ENCODE measurements around the gene PTPRN2.

The PTPRN2 gene

GRCh38 chr7:157513682-157514081, 1073.9 kb downstream of the PTPRN2 start:
- Histone ChIP-seq H3K4me2 (ENCODE audit: insufficient read depth, low read length, poor library complexity, severe bottlenecking) (no peak overlapping the region), H3K4me1 (ENCODE audit: control insufficient read depth in 2 of 2, insufficient read depth in 1 of 2, low read depth in 1 of 2, low read length in 2 of 2) (peaks cover 8 to 9% of the 10 kb centered on the region in 2 donors), H3K18ac (ENCODE audit: low read length) (peak overlapping the region; percentile 89), H4K8ac (ENCODE audit: low read depth, low read length) (no peak overlapping the region), H2BK120ac (ENCODE audit: low read depth, low read length) (no peak overlapping the region), H2AK5ac (ENCODE audit: low read depth, low read length) (peak overlapping the region; percentile 63), H3K27me3 (ENCODE audit: control insufficient read depth in 3 of 3, insufficient read depth in 3 of 3, low read depth in 1 of 3, low read length in 3 of 3) (no peaks in the 10 kb centered on the region), H3K79me1 (ENCODE audit: low read depth, low read length) (peaks cover 1% of the 10 kb centered on the region), H4K91ac (ENCODE audit: low read depth, low read length, poor library complexity) (no peak overlapping the region), H3K4ac (ENCODE audit: low read length) (no peak overlapping the region), H3K9me3 (replicated peaks in 1 of 2; ENCODE audit: control insufficient read depth in 2 of 2, insufficient read depth in 1 of 2, low read depth in 1 of 2, low read length in 2 of 2) (peaks cover 8 to 9% of the 10 kb centered on the region in 2 donors), H3K27ac (replicated peaks; ENCODE audit: low read length) (no peak overlapping the region), H2BK15ac (ENCODE audit: low read length) (no peak overlapping the region), H2AFZ (ENCODE audit: low read length) (no peak overlapping the region), H3K4me3 (ENCODE audit: low read length in 2 of 2) (no peak overlapping the region), H3K14ac (ENCODE audit: low read length) (no peak overlapping the region), H3K36me3 (replicated peaks in 1 of 2; ENCODE audit: control insufficient read depth in 2 of 2, insufficient read depth in 2 of 2, low read length in 2 of 2) (no peaks in the 10 kb centered on the region), H3K9ac (ENCODE audit: low read depth, low read length, poor library complexity) (no peak overlapping the region), H2BK12ac (ENCODE audit: low read length) (no peak overlapping the region), H3K23ac (ENCODE audit: low read depth, low read length, poor library complexity) (no peak overlapping the region), H2BK5ac (ENCODE audit: low read length) (peak overlapping the region; percentile 53)
- DNase-seq (ENCODE audit: low spot score) = no peak
- WGBS, 2 donors (ENCODE audit: extremely low coverage in 2 of 2, insufficient read length in 2 of 2, insufficient replicate concordance in 1 of 2) = no CpG with 5 or more reads among the region's 16 CpGs

- no CpG with 5 or more reads among the region's 18 CpGs for WGBS, 2 donors (ENCODE audit: extremely low coverage in 2 of 2, insufficient read length in 2 of 2, insufficient replicate concordance in 1 of 2)
- no peak overlapping the region for H3K27ac ChIP-seq (replicated peaks; ENCODE audit: low read length)
- H2AK5ac ChIP-seq (ENCODE audit: low read depth, low read length) = peak overlapping the region; percentile 63
- H3K23ac ChIP-seq (ENCODE audit: low read depth, low read length, poor library complexity) = peak overlapping the region; percentile 80
- no peaks in the 10 kb centered on the region for H3K36me3 ChIP-seq (replicated peaks in 1 of 2; ENCODE audit: control insufficient read depth in 2 of 2, insufficient read depth in 2 of 2, low read length in 2 of 2)
- peak overlapping the region; percentile 90 for H3K18ac ChIP-seq (ENCODE audit: low read length)
- H2AFZ ChIP-seq (ENCODE audit: low read length) = no peak overlapping the region
- peak overlapping the region; percentile 53 for H3K4ac ChIP-seq (ENCODE audit: low read length)
- peaks cover 1% of the 10 kb centered on the region for H3K79me1 ChIP-seq (ENCODE audit: low read depth, low read length)
- H3K14ac ChIP-seq (ENCODE audit: low read length) = peak overlapping the region; percentile 71
- H3K27me3 ChIP-seq (ENCODE audit: control insufficient read depth in 3 of 3, insufficient read depth in 3 of 3, low read depth in 1 of 3, low read length in 3 of 3) = no peaks in the 10 kb centered on the region
- H2BK120ac ChIP-seq (ENCODE audit: low read depth, low read length) = peak overlapping the region; percentile 16
- DNase-seq (ENCODE audit: low spot score) = no peak
- H3K4me3 ChIP-seq (ENCODE audit: low read length in 2 of 2) = no peak overlapping the region
- H3K9ac ChIP-seq (ENCODE audit: low read depth, low read length, poor library complexity) = no peak overlapping the region
- peak overlapping the region; percentile 78 for H2BK15ac ChIP-seq (ENCODE audit: low read length)
- H4K91ac ChIP-seq (ENCODE audit: low read depth, low read length, poor library complexity) = no peak overlapping the region
- no peak overlapping the region for H2BK12ac ChIP-seq (ENCODE audit: low read length)
- no peak overlapping the region for H3K4me2 ChIP-seq (ENCODE audit: insufficient read depth, low read length, poor library complexity, severe bottlenecking)
- H3K9me3 ChIP-seq (replicated peaks in 1 of 2; ENCODE audit: control insufficient read depth in 2 of 2, insufficient read depth in 1 of 2, low read depth in 1 of 2, low read length in 2 of 2) = peaks cover 6 to 9% of the 10 kb centered on the region in 2 donors
- H3K4me1 ChIP-seq (ENCODE audit: control insufficient read depth in 2 of 2, insufficient read depth in 1 of 2, low read depth in 1 of 2, low read length in 2 of 2) = peaks cover 5% of the 10 kb centered on the region in 2 donors
- no peak overlapping the region for H4K8ac ChIP-seq (ENCODE audit: low read depth, low read length)
- H2BK5ac ChIP-seq (ENCODE audit: low read length) = peak overlapping the region; percentile 53
These were observed 1074.4 kb downstream of the PTPRN2 start for GRCh38 chr7:157513162-157513621.

- H3K36me3 ChIP-seq (replicated peaks in 1 of 2; ENCODE audit: control insufficient read depth in 2 of 2, insufficient read depth in 2 of 2, low read length in 2 of 2) = no peaks in the 10 kb centered on the region
- H3K4me2 ChIP-seq (ENCODE audit: insufficient read depth, low read length, poor library complexity, severe bottlenecking) = no peak overlapping the region
- H2BK12ac ChIP-seq (ENCODE audit: low read length) = no peak overlapping the region
- DNase-seq (ENCODE audit: low spot score) = no peak
- H4K8ac ChIP-seq (ENCODE audit: low read depth, low read length) = no peak overlapping the region
- no peak overlapping the region for H3K27ac ChIP-seq (replicated peaks; ENCODE audit: low read length)
- no peak overlapping the region for H3K18ac ChIP-seq (ENCODE audit: low read length)
- H4K91ac ChIP-seq (ENCODE audit: low read depth, low read length, poor library complexity) = no peak overlapping the region
- no peak overlapping the region for H3K23ac ChIP-seq (ENCODE audit: low read depth, low read length, poor library complexity)
- no peaks in the 10 kb centered on the region for H3K79me1 ChIP-seq (ENCODE audit: low read depth, low read length)
- H3K9me3 ChIP-seq (replicated peaks in 1 of 2; ENCODE audit: control insufficient read depth in 2 of 2, insufficient read depth in 1 of 2, low read depth in 1 of 2, low read length in 2 of 2) = peaks cover 8 to 31% of the 10 kb centered on the region in 2 donors
- no peak overlapping the region for H3K4me3 ChIP-seq (ENCODE audit: low read length in 2 of 2)
- no peak overlapping the region for H3K4ac ChIP-seq (ENCODE audit: low read length)
- H2BK120ac ChIP-seq (ENCODE audit: low read depth, low read length) = no peak overlapping the region
- H2AK5ac ChIP-seq (ENCODE audit: low read depth, low read length) = no peak overlapping the region
- no peak overlapping the region for H2BK5ac ChIP-seq (ENCODE audit: low read length)
- H3K14ac ChIP-seq (ENCODE audit: low read length) = no peak overlapping the region
- H3K9ac ChIP-seq (ENCODE audit: low read depth, low read length, poor library complexity) = no peak overlapping the region
- 100% methylated on average over 1 of the region's 2 CpGs; no CpG with 5 or more reads in 1 of the 2 donors for WGBS, 2 donors (ENCODE audit: extremely low coverage in 2 of 2, insufficient read length in 2 of 2, insufficient replicate concordance in 1 of 2)
- H3K4me1 ChIP-seq (ENCODE audit: control insufficient read depth in 2 of 2, insufficient read depth in 1 of 2, low read depth in 1 of 2, low read length in 2 of 2) = peaks cover 0 to 3% of the 10 kb centered on the region in 2 donors
- no peaks in the 10 kb centered on the region for H3K27me3 ChIP-seq (ENCODE audit: control insufficient read depth in 3 of 3, insufficient read depth in 3 of 3, low read depth in 1 of 3, low read length in 3 of 3)
- no peak overlapping the region for H2AFZ ChIP-seq (ENCODE audit: low read length)
- H2BK15ac ChIP-seq (ENCODE audit: low read length) = no peak overlapping the region
These were observed 1078.4 kb downstream of the PTPRN2 start for GRCh38 chr7:157509226-157509625.

GRCh38 chr7:157508477-157508881, 1079.1 kb downstream of the PTPRN2 start:
- no peak for DNase-seq (ENCODE audit: low spot score)
- no peak overlapping the region for H2AK5ac ChIP-seq (ENCODE audit: low read depth, low read length)
- no peak overlapping the region for H4K8ac ChIP-seq (ENCODE audit: low read depth, low read length)
- no peak overlapping the region for H2BK5ac ChIP-seq (ENCODE audit: low read length)
- H3K9ac ChIP-seq (ENCODE audit: low read depth, low read length, poor library complexity) = no peak overlapping the region
- WGBS, 2 donors (ENCODE audit: extremely low coverage in 2 of 2, insufficient read length in 2 of 2, insufficient replicate concordance in 1 of 2) = no CpG with 5 or more reads among the region's 11 CpGs
- peak overlapping the region; percentile 5 for H3K23ac ChIP-seq (ENCODE audit: low read depth, low read length, poor library complexity)
- H3K27ac ChIP-seq (replicated peaks; ENCODE audit: low read length) = no peak overlapping the region
- no peak overlapping the region for H3K4ac ChIP-seq (ENCODE audit: low read length)
- no peaks in the 10 kb centered on the region for H3K36me3 ChIP-seq (replicated peaks in 1 of 2; ENCODE audit: control insufficient read depth in 2 of 2, insufficient read depth in 2 of 2, low read length in 2 of 2)
- peak overlapping the region; percentile 25 for H3K14ac ChIP-seq (ENCODE audit: low read length)
- H4K91ac ChIP-seq (ENCODE audit: low read depth, low read length, poor library complexity) = no peak overlapping the region
- no peaks in the 10 kb centered on the region for H3K27me3 ChIP-seq (ENCODE audit: control insufficient read depth in 3 of 3, insufficient read depth in 3 of 3, low read depth in 1 of 3, low read length in 3 of 3)
- no peak overlapping the region for H3K4me3 ChIP-seq (ENCODE audit: low read length in 2 of 2)
- peaks cover 8 to 30% of the 10 kb centered on the region in 2 donors for H3K9me3 ChIP-seq (replicated peaks in 1 of 2; ENCODE audit: control insufficient read depth in 2 of 2, insufficient read depth in 1 of 2, low read depth in 1 of 2, low read length in 2 of 2)
- H3K79me1 ChIP-seq (ENCODE audit: low read depth, low read length) = no peaks in the 10 kb centered on the region
- H2BK12ac ChIP-seq (ENCODE audit: low read length) = no peak overlapping the region
- no peak overlapping the region for H3K4me2 ChIP-seq (ENCODE audit: insufficient read depth, low read length, poor library complexity, severe bottlenecking)
- peak overlapping the region; percentile 18 for H2AFZ ChIP-seq (ENCODE audit: low read length)
- H3K4me1 ChIP-seq (ENCODE audit: control insufficient read depth in 2 of 2, insufficient read depth in 1 of 2, low read depth in 1 of 2, low read length in 2 of 2) = peaks cover 0 to 3% of the 10 kb centered on the region in 2 donors
- H3K18ac ChIP-seq (ENCODE audit: low read length) = peak overlapping the region; percentile 86
- H2BK120ac ChIP-seq (ENCODE audit: low read depth, low read length) = no peak overlapping the region
- H2BK15ac ChIP-seq (ENCODE audit: low read length) = no peak overlapping the region
